GM12891 (cell line): Measurements from ENCODE around the gene ACAA2.
"Not testable (repeated sequence)": the region's sequence is repeated elsewhere in the genome, so short reads cannot be mapped to it uniquely, and the experiment has no call there.

Source experiments
- POLR2A ChIP-seq: IDR thresholded peaks from 2 replicates; pipeline ENCODE4 v1.6.1; 2011; ENCODE audit warnings: low read depth, low read length, control low read depth
- SPI1 ChIP-seq: IDR thresholded peaks from 2 replicates; pipeline ENCODE4 v1.6.1; 2011; ENCODE audit warnings: low read depth, low read length, control low read depth

DNA sequence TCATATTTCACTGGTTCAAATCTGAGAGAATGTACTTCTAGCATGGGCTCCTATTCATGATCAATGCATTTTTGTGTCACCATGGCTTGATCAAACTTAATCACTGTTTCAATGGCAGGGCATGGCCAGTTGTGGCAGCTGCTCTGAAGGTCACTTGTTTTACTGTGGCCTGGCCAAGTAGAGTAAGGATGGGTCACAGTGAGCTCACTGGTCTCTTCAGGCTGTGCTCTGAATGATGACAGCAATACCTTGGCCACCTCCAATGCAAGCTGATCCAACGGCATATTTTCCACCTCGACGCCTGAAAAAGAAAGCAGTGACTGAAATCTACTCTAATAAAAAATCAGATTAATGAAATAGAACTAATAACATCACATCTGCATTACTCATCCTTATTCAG is 29.7 kb downstream of the ACAA2 start:
- TF ChIP-seq POLR2A, SPI1: not testable (repeated sequence)
